Loucy (cell line): Measurements from ENCODE around the gene ATXN7L3B.
"Not testable (repeated sequence)": the region's sequence is repeated elsewhere in the genome, so short reads cannot be mapped to it uniquely, and the experiment has no call there.

Source experiments
- CTCF ChIP-seq: fragments of 200-600 bp; sonication (generic); conservative IDR thresholded peaks from 2 replicates; pipeline ENCODE4 v1.5.1; 2014; ENCODE audit warnings: mild to moderate bottlenecking, antibody characterized with exemption, low read length
- EZH2phosphoT487 ChIP-seq: fragments of 200-600 bp; IDR thresholded peaks from 2 replicates; pipeline ENCODE4 v1.6.1; 2018; ENCODE audit warnings: antibody characterized with exemption, mild to moderate bottlenecking, moderate library complexity, borderline replicate concordance

- TF ChIP-seq CTCF, EZH2phosphoT487: not testable (repeated sequence)
Measured at GRCh38 chr12:74508873-74509657, 28.6 kb upstream of the ATXN7L3B start.
